MCF 10A (cell line): ENCODE results near the gene GSTT2B. TPM values are rescaled to one million over a fixed set of nuclear protein-coding genes. Genes with fewer than 3 reads are reported as not detected.

Experiments
- BruUV-seq: library from RNA; stranded (reverse); fragments of 400-500 nt; replicated peaks from 2 replicates; lab custom pipeline; 2021; lab: Mats Ljungman, UMichigan
- CTCF ChIA-PET: fragments of 300-600 bp; sonication (Branson Sonifier 250); formaldehyde crosslinking; extraction: SDS; loops from one replicate; lab custom pipeline; 2021; ENCODE audit warnings: antibody characterized with exemption, inconsistent platforms; lab: Yijun Ruan, JAX
- POLR2A ChIA-PET: fragments of 300-600, 350-650 bp; sonication (Branson Sonifier 250); formaldehyde crosslinking; extraction: SDS; loops from one replicate; lab custom pipeline; 2020; ENCODE audit warnings: antibody characterized with exemption, inconsistent platforms; lab: Yijun Ruan, JAX
- DNase-seq: peaks from one replicate; pipeline ENCODE4 v3.0.0-alpha.2; 2018; ENCODE audit not compliant: unreplicated experiment
- H3K27ac Mint-ChIP-seq: one replicate; pipeline ENCODE4 v1.8.0; 2022; ENCODE audit warnings: mild to moderate bottlenecking, low read depth, mixed read lengths; ENCODE audit not compliant: unreplicated experiment
- H3K27me3 Mint-ChIP-seq: one replicate; pipeline ENCODE4 v1.8.0; 2022; ENCODE audit warnings: mixed read lengths; ENCODE audit not compliant: insufficient read depth, unreplicated experiment
- H3K36me3 Mint-ChIP-seq: one replicate; pipeline ENCODE4 v1.8.0; 2022; ENCODE audit warnings: mild to moderate bottlenecking, moderate library complexity, mixed read lengths; ENCODE audit not compliant: insufficient read depth, unreplicated experiment
- H3K4me1 Mint-ChIP-seq: one replicate; pipeline ENCODE4 v1.8.0; 2022; ENCODE audit warnings: mixed read lengths; ENCODE audit not compliant: insufficient read depth, unreplicated experiment
- H3K4me3 Mint-ChIP-seq: one replicate; pipeline ENCODE4 v1.8.0; 2022; ENCODE audit warnings: mild to moderate bottlenecking, moderate library complexity, mixed read lengths; ENCODE audit not compliant: unreplicated experiment
- H3K9me3 Mint-ChIP-seq: one replicate; pipeline ENCODE4 v1.8.0; 2022; ENCODE audit warnings: mixed read lengths; ENCODE audit not compliant: unreplicated experiment
- intact Hi-C: fragments of 100-400 bp; cut with micrococcal nuclease; formaldehyde crosslinking; loops from 2 replicates; pipeline ENCODE4 v1.14.1; 2022
- total RNA-seq: library from RNA; stranded (reverse); gene quantifications from 2 replicates; pipeline ENCODE4 v1.2.3, GENCODE V29; 2022
- TF ChIP-seq, protein P1 (sequence below): fragments of 200-600 bp; IDR thresholded peaks from one replicate; pipeline ENCODE4 v1.8.0; 2022; ENCODE audit warnings: antibody characterized with exemption, mild to moderate bottlenecking; ENCODE audit not compliant: unreplicated experiment

GSTT2B gene
- total RNA-seq, 1 experiment from 2014 or later, result 22.7 TPM

GRCh38 chr22:23913661-23914353 lies 47.2 kb downstream of the GSTT2B start:
- intact Hi-C loops, result loop anchor here (2.0 kb wide), 1 partner anchor 19 kb away; the partner anchor contains the start of gene MIF
- peak overlapping the region; percentile 79 for H3K4me3 Mint-ChIP-seq
- no peaks in the 10 kb centered on the region for H3K27me3 Mint-ChIP-seq
- peak; percentile 99 for DNase-seq
- ChIA-PET POLR2A (interaction anchor here (0.6 to 3.2 kb wide), 12 partner anchors 11 to 334 kb away, joined by 3 to 59 read pairs (median 4); partner anchors contain the start of genes MIF and SLC2A11), CTCF (interaction anchor here (0.7 to 1.1 kb wide), 2 partner anchors 11 to 17 kb away, joined by 3 to 4 read pairs; no protein-coding TSS in a partner anchor)
- TF ChIP-seq, protein P1, sequence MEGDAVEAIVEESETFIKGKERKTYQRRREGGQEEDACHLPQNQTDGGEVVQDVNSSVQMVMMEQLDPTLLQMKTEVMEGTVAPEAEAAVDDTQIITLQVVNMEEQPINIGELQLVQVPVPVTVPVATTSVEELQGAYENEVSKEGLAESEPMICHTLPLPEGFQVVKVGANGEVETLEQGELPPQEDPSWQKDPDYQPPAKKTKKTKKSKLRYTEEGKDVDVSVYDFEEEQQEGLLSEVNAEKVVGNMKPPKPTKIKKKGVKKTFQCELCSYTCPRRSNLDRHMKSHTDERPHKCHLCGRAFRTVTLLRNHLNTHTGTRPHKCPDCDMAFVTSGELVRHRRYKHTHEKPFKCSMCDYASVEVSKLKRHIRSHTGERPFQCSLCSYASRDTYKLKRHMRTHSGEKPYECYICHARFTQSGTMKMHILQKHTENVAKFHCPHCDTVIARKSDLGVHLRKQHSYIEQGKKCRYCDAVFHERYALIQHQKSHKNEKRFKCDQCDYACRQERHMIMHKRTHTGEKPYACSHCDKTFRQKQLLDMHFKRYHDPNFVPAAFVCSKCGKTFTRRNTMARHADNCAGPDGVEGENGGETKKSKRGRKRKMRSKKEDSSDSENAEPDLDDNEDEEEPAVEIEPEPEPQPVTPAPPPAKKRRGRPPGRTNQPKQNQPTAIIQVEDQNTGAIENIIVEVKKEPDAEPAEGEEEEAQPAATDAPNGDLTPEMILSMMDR, result no peak
- no peaks in the 10 kb centered on the region for H3K36me3 Mint-ChIP-seq
- H3K9me3 Mint-ChIP-seq, result no peaks in the 10 kb centered on the region
- H3K27ac Mint-ChIP-seq, result peak overlapping the region; percentile 91
- H3K4me1 Mint-ChIP-seq, result peaks cover 7% of the 10 kb centered on the region
- BruUV-seq, result no TSS peak

DNA sequence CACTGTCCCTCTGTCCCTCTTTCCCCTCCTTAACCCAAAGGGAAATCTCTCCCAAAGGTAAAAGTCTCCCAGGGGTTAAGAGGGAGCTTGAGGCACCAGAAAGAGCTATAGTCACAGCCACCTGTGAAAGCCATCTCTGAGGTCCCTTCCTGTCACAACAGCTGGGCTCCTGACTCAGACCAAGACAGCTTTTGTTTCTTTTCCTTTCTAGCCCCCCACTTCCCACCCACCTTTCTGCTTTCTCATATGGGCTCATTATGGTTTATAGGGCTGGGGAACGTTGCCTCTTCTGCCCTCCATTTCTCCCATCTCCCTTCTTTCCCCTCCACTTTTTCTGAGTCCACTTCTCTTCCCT lies 47.7 kb downstream of the GSTT2B start:
- Mint-ChIP-seq H3K4me3 (peak overlapping the region; percentile 79), H3K9me3 (no peaks in the 10 kb centered on the region), H3K36me3 (no peaks in the 10 kb centered on the region), H3K4me1 (peaks cover 7% of the 10 kb centered on the region), H3K27me3 (no peaks in the 10 kb centered on the region), H3K27ac (peak overlapping the region; percentile 91)
- BruUV-seq, result no TSS peak
- TF ChIP-seq, protein P1, result no peak
- CTCF ChIA-PET, result interaction anchor here (0.7 to 1.1 kb wide), 2 partner anchors 10 to 16 kb away, joined by 3 to 4 read pairs; no protein-coding TSS in a partner anchor
- DNase-seq, result no peak
- POLR2A ChIA-PET, result interaction anchor here (0.7 to 3.2 kb wide), 10 partner anchors 11 to 146 kb away, joined by 3 to 59 read pairs (median 6); partner anchors contain the start of genes MIF and SLC2A11
- intact Hi-C loops, result no loop called here

DNA sequence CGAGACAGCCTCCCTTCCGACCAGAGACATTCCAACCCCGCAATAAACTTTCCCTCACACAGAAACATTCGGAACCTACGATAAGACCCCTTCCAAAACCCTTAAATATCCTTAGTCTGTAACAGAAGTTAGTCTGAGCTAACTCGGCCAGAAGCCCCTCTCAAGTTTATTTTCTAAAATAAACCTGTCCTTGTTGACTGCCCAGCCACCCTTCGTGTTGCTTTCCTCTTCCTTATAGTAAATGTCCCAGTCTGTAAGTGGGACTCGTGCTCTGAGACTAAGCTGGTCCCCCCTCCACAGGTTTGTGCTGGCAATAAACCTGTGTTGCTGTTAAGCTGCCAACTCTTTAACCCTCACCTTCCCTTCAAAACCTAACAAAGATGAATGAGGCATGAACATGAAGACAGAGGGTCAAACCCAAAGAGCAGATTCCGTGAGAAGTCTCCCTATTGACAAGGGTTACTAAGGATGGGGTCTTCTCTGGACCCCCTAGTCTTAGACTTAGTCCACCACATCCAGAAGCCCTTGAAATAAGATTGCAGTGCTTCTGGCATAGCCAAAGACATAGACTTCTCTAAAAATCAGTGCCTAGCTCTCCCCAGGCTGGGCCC lies 48.6 kb downstream of the GSTT2B start:
- Mint-ChIP-seq H3K27ac (no peak overlapping the region), H3K9me3 (no peaks in the 10 kb centered on the region), H3K27me3 (no peaks in the 10 kb centered on the region), H3K4me3 (no peak overlapping the region), H3K36me3 (no peaks in the 10 kb centered on the region), H3K4me1 (peaks cover 7% of the 10 kb centered on the region)
- POLR2A ChIA-PET, result interaction anchor here (1.1 to 3.2 kb wide), 3 partner anchors 10 to 55 kb away, joined by 3 to 59 read pairs (median 47); partner anchors contain the start of genes MIF and SLC2A11
- intact Hi-C loops, result no loop called here
- CTCF ChIA-PET, result interaction anchor here (0.7 kb wide), 1 partner anchor 50 kb away, joined by 3 read pairs; no protein-coding TSS in a partner anchor
- TF ChIP-seq, protein P1, result no peak
- DNase-seq, result no peak
- no TSS peak for BruUV-seq
